ENCODE data around the gene ACAA1. TPM values are rescaled to one million over a fixed set of nuclear protein-coding genes. Genes with fewer than 3 reads are reported as not detected.

The ACAA1 gene
- total and polyA plus RNA-seq, 2 experiments from 2014 or later, result 21.4 to 26.6 TPM

- Mint-ChIP-seq H3K4me1 (peaks cover 18% of the 10 kb centered on the region), H3K36me3 (ENCODE audit: low read depth) (0 out of 3 replicates have a peak, but pooled peaks cover 4% of the 10 kb centered on the region), H3K4me3 (peak within 1 kb of the TSS; percentile 96), H3K27me3 (ENCODE audit: insufficient read depth, low read depth, poor library complexity) (peaks cover 16% of the 10 kb centered on the region), H3K9me3 (0 out of 3 replicates have a peak, but pooled peaks cover 2% of the 10 kb centered on the region), H3K27ac (peak within 1 kb of the TSS; percentile 100)
- Histone ChIP-seq H3K27me3 (ENCODE audit: insufficient read depth) (no peaks in the 10 kb centered on the region), H3K27ac (ENCODE audit: low read depth) (peak within 1 kb of the TSS; percentile 86), H3K4me2 (peak within 1 kb of the TSS; percentile 81), H3K9me2 (ENCODE audit: insufficient read depth) (no peaks in the 10 kb centered on the region), H2AFZ (peak within 1 kb of the TSS; percentile 52), H3F3A (replicated peaks; ENCODE audit: low read depth) (peaks cover 3% of the 10 kb centered on the region; the same call in 1 of the 2 replicates), H3K36me3 (ENCODE audit: insufficient read depth) (no peaks in the 10 kb centered on the region), H4K20me1 (replicated peaks; ENCODE audit: insufficient read depth) (peaks cover 33% of the 10 kb centered on the region), H3K4me1 (ENCODE audit: insufficient read depth) (peaks cover 11% of the 10 kb centered on the region), H3K4me3 (peak within 1 kb of the TSS; percentile 54), H3K79me2 (replicated peaks; ENCODE audit: insufficient read depth) (peaks cover 45% of the 10 kb centered on the region)
- TF ChIP-seq CREB1 (CRISPR knock-in tag; IDR thresholded peaks at IDR 0.05; ENCODE audit: low read depth) (peak; percentile 99), ETS1 (IDR thresholded peaks at IDR 0.05) (peak; percentile 56), JUNB (IDR thresholded peaks at IDR 0.05; ENCODE audit: unreplicated experiment) (no peak), ZNF462 (CRISPR knock-in tag; IDR thresholded peaks at IDR 0.05) (no peak), EZH2 (IDR thresholded peaks at IDR 0.05; ENCODE audit: low read depth, unreplicated experiment) (no peak), STAT1 (IDR thresholded peaks at IDR 0.05; ENCODE audit: unreplicated experiment) (no peak), POLR2AphosphoS5 (IDR thresholded peaks at IDR 0.05; ENCODE audit: low read depth) (peak; percentile 90), REST (IDR thresholded peaks at IDR 0.05; ENCODE audit: unreplicated experiment) (no peak), ZNF331 (CRISPR knock-in tag; IDR thresholded peaks at IDR 0.05; ENCODE audit: low read depth) (no peak), EZH2phosphoT487 (IDR thresholded peaks at IDR 0.05; ENCODE audit: unreplicated experiment) (no peak), CTCF (conservative IDR thresholded peaks at IDR 0.05; ENCODE audit: low read depth in 2 of 2) (no peak)
- DNase-seq (ENCODE audit: low spot score) (peak; percentile 99), ATAC-seq (peak; percentile 90)
These were observed 28.2 kb upstream of the ACAA1 start, which contains the start of gene OXSR1 for GRCh38 chr3:38164952-38165721. TSS of gene OXSR1 (plus strand) at chr3:38165537. CDS start at chr3:38165877, 340 bp downstream.

Data from GM23338 (cell line).